WTC11 (cell line): Measurements from ENCODE around the gene CREB3L1. TPM values are rescaled to one million over a fixed set of nuclear protein-coding genes. Genes with fewer than 3 reads are reported as not detected.
A peak's percentile ranks its signal among the peaks of the same experiment; 100 is the strongest.

Experiments used
- ATAC-seq: fragments of 200-7000 bp; cut with Tn5 transposase; 2 replicates; pipeline ENCODE4 v1.10.0; 2021; ENCODE audit warnings: mild to moderate bottlenecking, moderate library complexity
- CTCF ChIA-PET: fragments of 300-600 bp; sonication (Branson Sonifier 250); formaldehyde crosslinking; loops from one replicate; lab custom pipeline; 2021; ENCODE audit warnings: antibody characterized with exemption; lab: Charles Lee
- POLR2A ChIA-PET: fragments of 350-600 bp; sonication (Branson Sonifier 250); formaldehyde crosslinking; loops from one replicate; lab custom pipeline; 2021; ENCODE audit warnings: antibody characterized with exemption; lab: Charles Lee
- DNase-seq: peaks from one replicate; pipeline ENCODE4 v3.0.0; 2021; ENCODE audit warnings: low spot score
- H3K27ac Mint-ChIP-seq: 2 replicates; pipeline ENCODE4 v1.8.0; 2021; ENCODE audit warnings: mixed read lengths
- H3K27me3 Mint-ChIP-seq: 2 replicates; pipeline ENCODE4 v1.8.0; 2021; ENCODE audit warnings: low read depth, mild to moderate bottlenecking, moderate library complexity, mixed read lengths
- H3K36me3 Mint-ChIP-seq: 2 replicates; pipeline ENCODE4 v1.8.0; 2021; ENCODE audit warnings: mixed read lengths
- H3K4me1 Mint-ChIP-seq: 2 replicates; pipeline ENCODE4 v1.8.0; 2022; ENCODE audit warnings: mixed read lengths
- H3K4me3 Mint-ChIP-seq: 2 replicates; pipeline ENCODE4 v1.8.0; 2021; ENCODE audit warnings: mild to moderate bottlenecking, moderate library complexity, mixed read lengths
- H3K9me3 Mint-ChIP-seq: 2 replicates; pipeline ENCODE4 v1.8.0; 2021; ENCODE audit warnings: mixed read lengths
- EMX1 ChIP-seq: fragments of 250-450 bp; sonication (Bioruptor Pico); IDR thresholded peaks from 2 replicates; pipeline ENCODE4 v1.8.0; 2021; ENCODE audit warnings: mild to moderate bottlenecking
- FOXJ3 ChIP-seq: sonication (generic); formaldehyde crosslinking; IDR thresholded peaks from 2 replicates; pipeline ENCODE4 v1.9.0; 2021; ENCODE audit warnings: missing genetic modification reagents, mild to moderate bottlenecking, borderline replicate concordance
- FOXK1 ChIP-seq: sonication (generic); formaldehyde crosslinking; IDR thresholded peaks from 2 replicates; pipeline ENCODE4 v1.8.0; 2022; ENCODE audit warnings: mild to moderate bottlenecking, moderate library complexity, missing genetic modification reagents
- IRF2 ChIP-seq: sonication (generic); formaldehyde crosslinking; IDR thresholded peaks from 2 replicates; pipeline ENCODE4 v1.8.0; 2022; ENCODE audit warnings: low read depth, missing genetic modification reagents, borderline replicate concordance
- JAZF1 ChIP-seq: fragments of 250-450 bp; sonication (Bioruptor Pico); IDR thresholded peaks from 2 replicates; pipeline ENCODE4 v1.9.0; 2021; ENCODE audit warnings: moderate library complexity, mild to moderate bottlenecking, inconsistent platforms
- NFATC4 ChIP-seq: fragments of 250-450 bp; sonication (Bioruptor Pico); IDR thresholded peaks from 2 replicates; pipeline ENCODE4 v1.9.0; 2021; ENCODE audit warnings: mild to moderate bottlenecking
- NR1H2 ChIP-seq: sonication (generic); formaldehyde crosslinking; IDR thresholded peaks from 2 replicates; pipeline ENCODE4 v1.9.0; 2021; ENCODE audit warnings: mild to moderate bottlenecking, moderate library complexity, missing genetic modification reagents
- PRRX2 ChIP-seq: fragments of 250-450 bp; sonication (Bioruptor Pico); IDR thresholded peaks from 2 replicates; pipeline ENCODE4 v1.8.0; 2021; ENCODE audit warnings: mild to moderate bottlenecking
- TP53 ChIP-seq: sonication (generic); formaldehyde crosslinking; IDR thresholded peaks from 2 replicates; pipeline ENCODE4 v1.8.1; 2023; ENCODE audit warnings: mild to moderate bottlenecking, missing genetic modification reagents
- ZNF317 ChIP-seq: sonication (generic); formaldehyde crosslinking; IDR thresholded peaks from 2 replicates; pipeline ENCODE4 v1.8.1; 2023; ENCODE audit warnings: low read depth, mild to moderate bottlenecking, moderate library complexity, missing genetic modification reagents, borderline replicate concordance
- ZNF416 ChIP-seq: fragments of 250-450 bp; sonication (Bioruptor Pico); IDR thresholded peaks from 2 replicates; pipeline ENCODE4 v1.9.0; 2021; ENCODE audit warnings: mild to moderate bottlenecking, inconsistent platforms
- total RNA-seq: library from RNA; stranded (reverse); gene quantifications from 3 replicates; pipeline ENCODE4 v1.2.3, GENCODE V29; 2021
- TF ChIP-seq, protein P1 (sequence below): sonication (generic); formaldehyde crosslinking; IDR thresholded peaks from 2 replicates; pipeline ENCODE4 v1.8.0; 2023; ENCODE audit warnings: missing genetic modification reagents
- TF ChIP-seq, protein P2 (sequence below): sonication (generic); formaldehyde crosslinking; IDR thresholded peaks from 2 replicates; pipeline ENCODE4 v1.8.1; 2023; ENCODE audit warnings: mild to moderate bottlenecking, moderate library complexity, missing genetic modification reagents
- TF ChIP-seq, protein P3 (sequence below): sonication (generic); formaldehyde crosslinking; IDR thresholded peaks from 2 replicates; pipeline ENCODE4 v1.8.0; 2022; ENCODE audit warnings: mild to moderate bottlenecking, missing genetic modification reagents
- TF ChIP-seq, protein P4 (sequence below): fragments of 250-450 bp; sonication (Bioruptor Pico); IDR thresholded peaks from 2 replicates; pipeline ENCODE4 v1.9.0; 2021; ENCODE audit warnings: moderate library complexity, mild to moderate bottlenecking, inconsistent platforms, borderline replicate concordance
- TF ChIP-seq, protein P5 (sequence below): fragments of 250-450 bp; sonication (Bioruptor Pico); conservative IDR thresholded peaks from 2 replicates; pipeline ENCODE4 v1.9.0; 2021; ENCODE audit warnings: mild to moderate bottlenecking
- TF ChIP-seq, protein P6 (sequence below): sonication (generic); formaldehyde crosslinking; IDR thresholded peaks from 2 replicates; pipeline ENCODE4 v1.8.1; 2022; ENCODE audit warnings: mild to moderate bottlenecking, moderate library complexity, missing genetic modification reagents
- TF ChIP-seq, protein P7 (sequence below): sonication (generic); formaldehyde crosslinking; IDR thresholded peaks from 2 replicates; pipeline ENCODE4 v1.8.1; 2022; ENCODE audit warnings: mild to moderate bottlenecking, missing genetic modification reagents, moderate library complexity, borderline replicate concordance
- TF ChIP-seq, protein P8 (sequence below): sonication (generic); formaldehyde crosslinking; IDR thresholded peaks from 2 replicates; pipeline ENCODE4 v1.8.0; 2022; ENCODE audit warnings: mild to moderate bottlenecking, missing genetic modification reagents
- TF ChIP-seq, protein P9 (sequence below): sonication (generic); formaldehyde crosslinking; conservative IDR thresholded peaks from 2 replicates; pipeline ENCODE4 v1.8.1; 2022; ENCODE audit warnings: mild to moderate bottlenecking, missing genetic modification reagents

Gene CREB3L1
- total RNA-seq, 1 experiment from 2014 or later: 10.9 TPM

DNA sequence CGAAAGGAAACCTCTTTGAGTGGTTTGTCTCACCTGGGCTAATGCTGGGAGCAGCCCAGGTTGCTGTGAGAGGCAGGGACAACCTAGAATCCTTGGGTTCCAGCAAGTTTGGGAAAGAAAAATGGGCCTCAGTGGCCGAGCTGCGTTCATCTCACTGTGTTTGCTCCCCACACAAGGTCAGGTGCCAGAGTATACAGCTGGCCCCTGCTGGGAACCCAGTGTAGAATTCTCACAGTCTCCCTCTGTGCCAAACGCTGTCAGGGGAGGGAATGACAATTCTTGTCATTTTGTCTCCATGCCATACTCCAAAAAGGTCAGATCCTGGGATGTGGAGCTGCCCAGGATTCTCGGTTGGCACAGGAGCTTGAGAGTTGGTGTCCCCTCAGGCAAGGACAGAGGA lies 74.1 kb downstream of the CREB3L1 start (continued):
- TF ChIP-seq, protein P1, sequence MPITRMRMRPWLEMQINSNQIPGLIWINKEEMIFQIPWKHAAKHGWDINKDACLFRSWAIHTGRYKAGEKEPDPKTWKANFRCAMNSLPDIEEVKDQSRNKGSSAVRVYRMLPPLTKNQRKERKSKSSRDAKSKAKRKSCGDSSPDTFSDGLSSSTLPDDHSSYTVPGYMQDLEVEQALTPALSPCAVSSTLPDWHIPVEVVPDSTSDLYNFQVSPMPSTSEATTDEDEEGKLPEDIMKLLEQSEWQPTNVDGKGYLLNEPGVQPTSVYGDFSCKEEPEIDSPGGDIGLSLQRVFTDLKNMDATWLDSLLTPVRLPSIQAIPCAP (CRISPR knock-in tag): no peak
- TF ChIP-seq NR1H2 (no peak), PRRX2 (no peak), EMX1 (CRISPR knock-in tag) (no peak), JAZF1 (CRISPR knock-in tag) (no peak), TP53 (CRISPR knock-in tag) (no peak)
- TF ChIP-seq, protein P2, sequence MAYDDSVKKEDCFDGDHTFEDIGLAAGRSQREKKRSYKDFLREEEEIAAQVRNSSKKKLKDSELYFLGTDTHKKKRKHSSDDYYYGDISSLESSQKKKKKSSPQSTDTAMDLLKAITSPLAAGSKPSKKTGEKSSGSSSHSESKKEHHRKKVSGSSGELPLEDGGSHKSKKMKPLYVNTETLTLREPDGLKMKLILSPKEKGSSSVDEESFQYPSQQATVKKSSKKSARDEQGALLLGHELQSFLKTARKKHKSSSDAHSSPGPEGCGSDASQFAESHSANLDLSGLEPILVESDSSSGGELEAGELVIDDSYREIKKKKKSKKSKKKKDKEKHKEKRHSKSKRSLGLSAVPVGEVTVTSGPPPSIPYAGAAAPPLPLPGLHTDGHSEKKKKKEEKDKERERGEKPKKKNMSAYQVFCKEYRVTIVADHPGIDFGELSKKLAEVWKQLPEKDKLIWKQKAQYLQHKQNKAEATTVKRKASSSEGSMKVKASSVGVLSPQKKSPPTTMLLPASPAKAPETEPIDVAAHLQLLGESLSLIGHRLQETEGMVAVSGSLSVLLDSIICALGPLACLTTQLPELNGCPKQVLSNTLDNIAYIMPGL (CRISPR knock-in tag): no peak
- TF ChIP-seq, protein P3, sequence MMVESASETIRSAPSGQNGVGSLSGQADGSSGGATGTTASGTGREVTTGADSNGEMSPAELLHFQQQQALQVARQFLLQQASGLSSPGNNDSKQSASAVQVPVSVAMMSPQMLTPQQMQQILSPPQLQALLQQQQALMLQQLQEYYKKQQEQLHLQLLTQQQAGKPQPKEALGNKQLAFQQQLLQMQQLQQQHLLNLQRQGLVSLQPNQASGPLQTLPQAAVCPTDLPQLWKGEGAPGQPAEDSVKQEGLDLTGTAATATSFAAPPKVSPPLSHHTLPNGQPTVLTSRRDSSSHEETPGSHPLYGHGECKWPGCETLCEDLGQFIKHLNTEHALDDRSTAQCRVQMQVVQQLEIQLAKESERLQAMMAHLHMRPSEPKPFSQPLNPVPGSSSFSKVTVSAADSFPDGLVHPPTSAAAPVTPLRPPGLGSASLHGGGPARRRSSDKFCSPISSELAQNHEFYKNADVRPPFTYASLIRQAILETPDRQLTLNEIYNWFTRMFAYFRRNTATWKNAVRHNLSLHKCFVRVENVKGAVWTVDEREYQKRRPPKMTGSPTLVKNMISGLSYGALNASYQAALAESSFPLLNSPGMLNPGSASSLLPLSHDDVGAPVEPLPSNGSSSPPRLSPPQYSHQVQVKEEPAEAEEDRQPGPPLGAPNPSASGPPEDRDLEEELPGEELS (CRISPR knock-in tag): no peak
- TF ChIP-seq, protein P4, sequence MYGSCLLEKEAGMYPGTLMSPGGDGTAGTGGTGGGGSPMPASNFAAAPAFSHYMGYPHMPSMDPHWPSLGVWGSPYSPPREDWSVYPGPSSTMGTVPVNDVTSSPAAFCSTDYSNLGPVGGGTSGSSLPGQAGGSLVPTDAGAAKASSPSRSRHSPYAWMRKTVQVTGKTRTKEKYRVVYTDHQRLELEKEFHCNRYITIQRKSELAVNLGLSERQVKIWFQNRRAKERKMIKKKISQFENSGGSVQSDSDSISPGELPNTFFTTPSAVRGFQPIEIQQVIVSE (CRISPR knock-in tag): no peak
- TF ChIP-seq, protein P5, sequence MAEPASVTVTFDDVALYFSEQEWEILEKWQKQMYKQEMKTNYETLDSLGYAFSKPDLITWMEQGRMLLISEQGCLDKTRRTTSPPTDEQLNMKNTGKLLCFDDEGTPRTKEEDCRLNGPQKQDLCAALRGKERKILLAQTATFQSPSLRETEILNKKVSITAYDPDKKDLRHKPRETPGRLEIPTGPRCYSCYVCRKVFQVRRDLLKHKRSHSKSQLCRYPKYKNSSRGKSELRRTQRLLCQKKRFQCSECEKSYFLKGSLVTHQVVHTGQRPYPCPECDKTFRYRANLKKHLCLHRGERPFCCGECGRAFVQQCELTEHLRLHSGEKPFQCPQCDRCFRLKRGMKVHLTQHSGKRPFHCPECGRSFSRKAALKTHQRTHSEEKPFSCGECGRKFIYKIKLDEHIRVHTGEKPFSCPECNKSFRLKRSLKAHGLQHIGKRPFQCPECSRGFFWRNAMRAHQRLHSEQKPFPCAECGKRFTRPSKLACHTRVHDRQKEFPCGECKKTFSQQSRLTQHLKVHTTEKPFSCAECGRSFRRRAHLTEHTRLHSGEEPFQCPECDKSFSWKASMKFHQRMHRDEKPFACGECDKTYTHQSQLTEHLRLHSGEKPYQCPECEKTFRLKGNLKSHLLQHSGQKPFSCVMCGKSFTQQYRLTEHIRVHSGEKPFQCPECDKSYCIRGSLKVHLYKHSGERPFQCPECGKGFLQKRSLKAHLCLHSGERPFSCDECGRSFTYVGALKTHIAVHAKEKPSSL (CRISPR knock-in tag): no peak
- TF ChIP-seq, protein P6, sequence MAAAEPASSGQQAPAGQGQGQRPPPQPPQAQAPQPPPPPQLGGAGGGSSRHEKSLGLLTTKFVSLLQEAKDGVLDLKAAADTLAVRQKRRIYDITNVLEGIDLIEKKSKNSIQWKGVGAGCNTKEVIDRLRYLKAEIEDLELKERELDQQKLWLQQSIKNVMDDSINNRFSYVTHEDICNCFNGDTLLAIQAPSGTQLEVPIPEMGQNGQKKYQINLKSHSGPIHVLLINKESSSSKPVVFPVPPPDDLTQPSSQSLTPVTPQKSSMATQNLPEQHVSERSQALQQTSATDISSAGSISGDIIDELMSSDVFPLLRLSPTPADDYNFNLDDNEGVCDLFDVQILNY (CRISPR knock-in tag): no peak
- TF ChIP-seq, all 79 proteins: peak for 0

DNA sequence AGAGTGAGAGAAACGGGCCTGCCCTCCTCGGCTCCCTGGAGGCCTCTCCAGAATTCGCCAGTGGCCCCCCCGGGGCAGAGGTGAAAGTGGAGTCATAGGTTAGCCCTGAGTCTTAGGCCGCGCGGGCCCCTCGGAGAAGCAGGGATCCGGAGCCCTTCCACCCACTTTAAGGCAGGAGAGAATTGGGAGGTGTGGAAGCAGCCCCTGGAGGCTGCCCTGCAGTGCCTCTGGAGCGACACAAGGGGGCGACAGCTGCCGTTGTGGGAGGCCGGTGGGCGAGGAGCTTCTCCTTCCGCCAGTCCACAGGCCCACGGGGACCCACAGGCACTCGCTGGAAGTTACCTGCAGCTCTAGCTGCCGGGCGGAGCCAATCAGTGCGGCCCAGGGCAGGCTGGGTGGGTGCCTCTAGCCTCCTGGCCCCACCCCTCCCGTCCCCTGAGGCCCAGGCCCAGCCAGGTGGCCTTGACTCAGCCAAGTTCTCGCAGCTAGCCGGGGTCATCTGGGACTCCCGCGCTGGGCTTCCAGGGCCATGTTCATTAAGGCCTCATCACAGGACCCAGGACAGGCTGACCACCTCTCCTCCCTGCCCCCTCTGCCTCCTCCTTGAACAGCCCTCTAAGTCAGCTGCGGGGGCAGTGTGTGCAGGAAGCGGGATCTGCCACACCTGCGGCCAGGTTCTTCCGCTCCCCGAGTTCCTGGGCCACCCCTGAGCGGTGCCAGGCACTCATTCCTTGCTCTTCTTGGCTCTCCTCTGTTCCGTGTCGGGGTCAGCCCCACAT lies 74.8 kb downstream of the CREB3L1 start:
- H3K4me3 Mint-ChIP-seq: peak overlapping the region; percentile 30
- H3K27ac Mint-ChIP-seq: peak overlapping the region; percentile 89
- POLR2A ChIA-PET: interaction anchor here (1.0 to 1.9 kb wide), 6 partner anchors 9 to 57 kb away, joined by 3 to 13 read pairs (median 4); no protein-coding TSS in a partner anchor
- H3K27me3 Mint-ChIP-seq: no peaks in the 10 kb centered on the region
- CTCF ChIA-PET: interaction anchor here (0.5 to 8.8 kb wide), 53 partner anchors 9 to 522 kb away, joined by 3 to 231 read pairs (median 5); partner anchors contain the start of genes ARHGAP1, CHRM4, CREB3L1 and MDK
- ATAC-seq (peak; percentile 77), DNase-seq (peak; percentile 86)
- no peaks in the 10 kb centered on the region for H3K9me3 Mint-ChIP-seq
- peaks cover 6% of the 10 kb centered on the region; the same call in 1 of the 2 replicates for H3K36me3 Mint-ChIP-seq
- peaks cover 64% of the 10 kb centered on the region for H3K4me1 Mint-ChIP-seq
- TF ChIP-seq, protein P7, sequence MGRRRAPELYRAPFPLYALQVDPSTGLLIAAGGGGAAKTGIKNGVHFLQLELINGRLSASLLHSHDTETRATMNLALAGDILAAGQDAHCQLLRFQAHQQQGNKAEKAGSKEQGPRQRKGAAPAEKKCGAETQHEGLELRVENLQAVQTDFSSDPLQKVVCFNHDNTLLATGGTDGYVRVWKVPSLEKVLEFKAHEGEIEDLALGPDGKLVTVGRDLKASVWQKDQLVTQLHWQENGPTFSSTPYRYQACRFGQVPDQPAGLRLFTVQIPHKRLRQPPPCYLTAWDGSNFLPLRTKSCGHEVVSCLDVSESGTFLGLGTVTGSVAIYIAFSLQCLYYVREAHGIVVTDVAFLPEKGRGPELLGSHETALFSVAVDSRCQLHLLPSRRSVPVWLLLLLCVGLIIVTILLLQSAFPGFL (CRISPR knock-in tag): no peak
- TF ChIP-seq NFATC4 (no peak), ZNF317 (no peak), IRF2 (CRISPR knock-in tag) (no peak), FOXK1 (CRISPR knock-in tag) (no peak), ZNF416 (no peak), NR1H2 (no peak), FOXJ3 (no peak)
- TF ChIP-seq, protein P8, sequence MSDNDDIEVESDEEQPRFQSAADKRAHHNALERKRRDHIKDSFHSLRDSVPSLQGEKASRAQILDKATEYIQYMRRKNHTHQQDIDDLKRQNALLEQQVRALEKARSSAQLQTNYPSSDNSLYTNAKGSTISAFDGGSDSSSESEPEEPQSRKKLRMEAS (CRISPR knock-in tag): peak; percentile 53; the same call in 1 of the 2 replicates
- TF ChIP-seq, protein P2 (CRISPR knock-in tag): no peak
- TF ChIP-seq, protein P9, sequence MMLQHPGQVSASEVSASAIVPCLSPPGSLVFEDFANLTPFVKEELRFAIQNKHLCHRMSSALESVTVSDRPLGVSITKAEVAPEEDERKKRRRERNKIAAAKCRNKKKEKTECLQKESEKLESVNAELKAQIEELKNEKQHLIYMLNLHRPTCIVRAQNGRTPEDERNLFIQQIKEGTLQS (CRISPR knock-in tag): no peak
